ENCODE data around the gene ZFP28.
A peak's percentile ranks its signal among the peaks of the same experiment; 100 is the strongest.

The ZFP28 gene

DNA sequence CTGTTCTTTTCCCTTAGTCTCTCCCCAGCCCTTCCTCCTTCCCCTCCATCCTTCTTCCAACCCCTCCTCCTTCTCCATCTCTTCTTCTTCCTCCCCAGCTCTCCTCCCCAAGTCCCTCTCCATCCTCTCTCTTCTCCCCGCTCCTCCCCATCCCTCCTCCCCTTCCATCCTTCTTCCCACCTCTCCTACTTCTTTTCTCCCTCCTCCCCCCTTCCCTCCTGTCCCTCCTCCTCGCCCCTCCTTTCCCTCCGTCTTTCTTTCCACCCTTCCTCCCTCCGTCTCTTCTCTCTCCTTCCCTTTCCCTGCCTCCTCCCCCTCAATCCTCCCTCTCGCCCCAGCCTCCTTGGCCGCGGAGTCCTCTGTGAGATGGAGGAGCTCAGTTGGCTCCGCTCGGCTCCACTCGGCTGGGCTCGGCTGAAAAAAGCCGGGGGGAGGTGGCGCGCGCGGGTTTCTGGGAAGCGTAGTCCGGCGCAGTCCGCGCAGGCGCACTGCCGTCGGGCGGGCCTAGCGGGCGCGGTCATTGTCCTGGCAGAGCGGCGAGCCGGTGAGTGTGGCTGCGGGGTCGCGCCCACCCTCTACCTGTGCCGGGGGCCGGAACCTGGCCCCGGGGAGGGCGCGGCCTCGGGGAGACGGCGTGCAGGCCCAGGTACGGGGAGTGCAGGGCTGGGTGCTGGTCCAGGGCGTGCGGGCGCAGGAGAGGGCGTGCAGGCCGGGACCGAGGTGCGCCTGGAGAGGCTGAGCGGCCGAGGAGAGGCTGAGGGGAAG is 56.2 kb downstream of the ZFP28 start, which contains the start of gene ZNF71:
Gene ZNF71 (plus strand): TSS at position 520 of the 765 bp plus-strand sequence. CDS start 6,257 bp downstream, outside the sequence.
- TF ChIP-seq TEAD4 (IDR thresholded peaks at IDR 0.05), result no peak
- peak; percentile 87 for TF ChIP-seq ZBTB7A (IDR thresholded peaks at IDR 0.05; ENCODE audit: low read depth)
- TF ChIP-seq EP300 (IDR thresholded peaks at IDR 0.05; ENCODE audit: borderline replicate concordance), result no peak
- TF ChIP-seq FOXM1 (IDR thresholded peaks at IDR 0.05; ENCODE audit: borderline replicate concordance, low read depth), result no peak
- TF ChIP-seq EGR1 (IDR thresholded peaks at IDR 0.05), result no peak
- no peak for TF ChIP-seq CREB1 (IDR thresholded peaks at IDR 0.05; ENCODE audit: low read depth)
- TF ChIP-seq TAF1 (IDR thresholded peaks at IDR 0.05; ENCODE audit: low read depth), result peak; percentile 57
- no peak for TF ChIP-seq REST (IDR thresholded peaks at IDR 0.05; ENCODE audit: low read depth)
- no peak for TF ChIP-seq CEBPB (IDR thresholded peaks at IDR 0.05)
- TF ChIP-seq, protein P1, sequence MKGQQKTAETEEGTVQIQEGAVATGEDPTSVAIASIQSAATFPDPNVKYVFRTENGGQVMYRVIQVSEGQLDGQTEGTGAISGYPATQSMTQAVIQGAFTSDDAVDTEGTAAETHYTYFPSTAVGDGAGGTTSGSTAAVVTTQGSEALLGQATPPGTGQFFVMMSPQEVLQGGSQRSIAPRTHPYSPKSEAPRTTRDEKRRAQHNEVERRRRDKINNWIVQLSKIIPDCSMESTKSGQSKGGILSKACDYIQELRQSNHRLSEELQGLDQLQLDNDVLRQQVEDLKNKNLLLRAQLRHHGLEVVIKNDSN (IDR thresholded peaks at IDR 0.05), result no peak
- no peak for TF ChIP-seq NFIC (IDR thresholded peaks at IDR 0.05)
- peak; percentile 18; the same call in 1 of the 2 replicates for TF ChIP-seq TCF12 (IDR thresholded peaks at IDR 0.05; ENCODE audit: low read depth)
- TF ChIP-seq RAD21 (IDR thresholded peaks at IDR 0.05; ENCODE audit: low read depth), result no peak
- TF ChIP-seq YY1 (IDR thresholded peaks at IDR 0.05; ENCODE audit: low read depth), result peak; percentile 32; the same call in 1 of the 2 replicates
- TF ChIP-seq, protein P2, sequence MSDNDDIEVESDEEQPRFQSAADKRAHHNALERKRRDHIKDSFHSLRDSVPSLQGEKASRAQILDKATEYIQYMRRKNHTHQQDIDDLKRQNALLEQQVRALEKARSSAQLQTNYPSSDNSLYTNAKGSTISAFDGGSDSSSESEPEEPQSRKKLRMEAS (IDR thresholded peaks at IDR 0.05), result peak; percentile 39; the same call in 1 of the 2 replicates

DNA sequence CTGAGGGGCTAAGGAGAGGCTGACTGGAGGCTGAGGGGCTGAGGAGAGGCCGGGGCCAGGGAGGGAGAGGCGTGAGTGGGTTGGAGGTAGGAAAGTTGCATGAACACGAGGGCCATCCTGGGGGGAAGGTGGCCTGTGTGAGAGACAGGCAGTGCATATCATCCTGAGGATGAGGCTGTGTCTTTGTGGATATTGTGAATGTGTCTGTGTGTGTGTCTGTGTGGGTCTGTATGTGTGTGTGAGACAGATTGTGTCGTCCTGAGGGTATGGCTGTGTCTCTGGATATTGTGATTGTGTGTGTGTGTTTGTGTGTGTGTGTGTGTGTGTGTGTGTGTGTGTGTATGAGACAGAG is 56.8 kb downstream of the ZFP28 start:
- TF ChIP-seq TCF12 (IDR thresholded peaks at IDR 0.05; ENCODE audit: low read depth) (no peak), EGR1 (IDR thresholded peaks at IDR 0.05) (no peak), NFIC (IDR thresholded peaks at IDR 0.05) (no peak), TEAD4 (IDR thresholded peaks at IDR 0.05) (no peak), CREB1 (IDR thresholded peaks at IDR 0.05; ENCODE audit: low read depth) (no peak), ZBTB7A (IDR thresholded peaks at IDR 0.05; ENCODE audit: low read depth) (no peak), EP300 (IDR thresholded peaks at IDR 0.05; ENCODE audit: borderline replicate concordance) (no peak), TAF1 (IDR thresholded peaks at IDR 0.05; ENCODE audit: low read depth) (no peak), REST (IDR thresholded peaks at IDR 0.05; ENCODE audit: low read depth) (no peak), FOXM1 (IDR thresholded peaks at IDR 0.05; ENCODE audit: borderline replicate concordance, low read depth) (no peak), CEBPB (IDR thresholded peaks at IDR 0.05) (no peak), RAD21 (IDR thresholded peaks at IDR 0.05; ENCODE audit: low read depth) (no peak), YY1 (IDR thresholded peaks at IDR 0.05; ENCODE audit: low read depth) (no peak)
- TF ChIP-seq, protein P1 (IDR thresholded peaks at IDR 0.05), result no peak
- TF ChIP-seq, protein P2 (IDR thresholded peaks at IDR 0.05), result no peak

DNA sequence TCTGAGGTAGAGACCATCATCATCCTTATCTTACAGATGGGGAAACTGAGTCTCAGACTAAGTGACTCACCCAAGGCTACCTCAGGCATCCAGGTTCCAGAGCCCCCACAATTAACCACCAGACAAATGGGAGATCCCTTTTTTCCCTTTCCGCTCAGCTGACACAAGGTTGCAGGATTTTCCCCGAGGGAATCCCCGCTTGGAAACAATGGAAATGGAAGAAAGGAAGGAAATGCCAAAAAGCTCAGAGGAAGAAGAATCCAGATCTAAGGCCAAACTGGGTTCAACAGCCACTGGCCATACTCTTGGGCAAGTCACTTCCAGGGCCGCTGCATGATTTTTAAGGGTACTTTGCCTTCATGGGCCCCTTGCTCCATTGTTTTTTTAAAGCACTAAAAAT is 57.9 kb downstream of the ZFP28 start:
- no peak for TF ChIP-seq CREB1 (IDR thresholded peaks at IDR 0.05; ENCODE audit: low read depth)
- TF ChIP-seq EP300 (IDR thresholded peaks at IDR 0.05; ENCODE audit: borderline replicate concordance), result no peak
- TF ChIP-seq NFIC (IDR thresholded peaks at IDR 0.05), result no peak

DNA sequence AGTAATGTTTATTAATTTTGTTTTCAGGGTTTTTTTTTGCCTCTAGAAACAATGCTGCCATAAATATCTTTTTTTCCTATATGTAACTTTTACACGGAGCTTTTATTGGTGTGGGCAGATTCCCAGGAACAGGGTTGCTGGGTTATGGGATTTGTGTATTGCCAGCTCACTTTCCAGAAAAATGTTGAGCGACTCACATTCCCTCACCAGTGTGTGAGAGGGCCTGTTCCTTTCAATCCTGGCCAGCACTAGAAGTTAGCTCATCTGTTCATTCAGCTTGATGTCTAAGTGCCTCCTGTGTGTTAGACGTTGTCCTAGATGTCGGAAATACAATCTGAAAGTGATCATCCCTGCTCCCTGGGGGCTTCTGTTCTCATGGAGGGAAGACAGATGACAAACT is 58.9 kb downstream of the ZFP28 start:
- TF ChIP-seq CREB1 (IDR thresholded peaks at IDR 0.05; ENCODE audit: low read depth) (no peak), ZBTB7A (IDR thresholded peaks at IDR 0.05; ENCODE audit: low read depth) (no peak), CEBPB (IDR thresholded peaks at IDR 0.05) (no peak), NFIC (IDR thresholded peaks at IDR 0.05) (no peak), TAF1 (IDR thresholded peaks at IDR 0.05; ENCODE audit: low read depth) (no peak), REST (IDR thresholded peaks at IDR 0.05; ENCODE audit: low read depth) (no peak), FOXM1 (IDR thresholded peaks at IDR 0.05; ENCODE audit: borderline replicate concordance, low read depth) (no peak), YY1 (IDR thresholded peaks at IDR 0.05; ENCODE audit: low read depth) (no peak), TEAD4 (IDR thresholded peaks at IDR 0.05) (no peak), EP300 (IDR thresholded peaks at IDR 0.05; ENCODE audit: borderline replicate concordance) (no peak)
- TF ChIP-seq, protein P1 (IDR thresholded peaks at IDR 0.05), result no peak

Measured in Ishikawa (cell line).